GM18868 (cell line): ENCODE measurements around the gene TIMM29.

Experiments
- ATAC-seq: cut with Tn5 transposase; IDR thresholded peaks from one replicate; pipeline ENCODE4 v1.9.1; 2021; ENCODE audit warnings: mild to moderate bottlenecking, moderate library complexity; ENCODE audit not compliant: unreplicated experiment

TIMM29 gene

GRCh38 chr19:10928563-10929401 is at the start of gene TIMM29, which contains the start of gene YIPF2:
TSS of gene TIMM29 (plus strand) at chr19:10928811. CDS start at chr19:10928823, 12 bp downstream.
TSS of gene YIPF2 (minus strand) at chr19:10928639. CDS start at chr19:10928410, 229 bp downstream.
- peak; percentile 85 for ATAC-seq

- ATAC-seq = no peak
Measured at GRCh38 chr19:10881403-10882107, 47.1 kb upstream of the TIMM29 start.

DNA sequence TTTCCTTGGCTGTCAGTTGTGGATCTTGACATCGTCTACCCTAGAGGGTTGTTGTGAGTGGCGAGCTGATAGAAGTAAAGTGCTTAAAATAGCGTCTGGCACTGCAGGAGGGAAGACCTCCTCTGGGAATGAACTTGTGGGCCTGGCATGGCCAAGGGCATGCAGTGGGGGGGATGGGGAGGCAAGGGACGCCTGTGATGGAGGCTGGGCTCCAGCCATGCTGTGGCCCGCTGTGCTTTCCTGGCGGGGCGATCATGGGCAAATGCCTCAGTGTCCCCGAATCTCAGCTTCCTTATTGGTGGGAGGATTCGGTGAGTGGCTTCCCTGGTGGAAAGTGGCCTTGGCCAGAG is 46.5 kb upstream of the TIMM29 start:
- ATAC-seq = no peak

- ATAC-seq = no peak
Measured at GRCh38 chr19:10884274-10884673, 44.3 kb upstream of the TIMM29 start.

GRCh38 chr19:10885201-10886169 is 43.1 kb upstream of the TIMM29 start:
- ATAC-seq = no peak

- ATAC-seq = no peak
Measured at GRCh38 chr19:10887616-10888367, 40.8 kb upstream of the TIMM29 start.

DNA sequence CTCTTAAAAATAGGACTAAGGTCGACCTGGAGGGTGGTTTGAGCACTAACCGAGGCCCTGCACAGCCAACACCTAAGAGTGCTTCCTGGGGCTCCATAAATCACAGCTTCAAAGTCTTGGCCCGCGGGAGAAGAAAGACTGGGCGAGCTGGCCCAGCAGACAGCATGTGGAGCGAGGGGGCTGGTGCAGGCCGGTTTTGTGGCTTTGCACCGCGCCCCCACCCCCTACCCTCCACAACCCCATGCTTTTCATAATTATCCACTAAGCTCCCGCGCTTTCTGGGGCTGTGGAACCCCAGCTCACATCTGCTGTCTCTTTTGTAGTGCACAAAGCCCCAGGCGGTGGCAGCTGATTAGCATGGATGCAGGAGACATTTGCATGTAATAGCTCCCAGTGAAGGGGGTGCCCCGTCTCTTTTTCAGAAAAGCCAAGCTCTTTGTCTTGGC is 40.2 kb upstream of the TIMM29 start:
- no peak for ATAC-seq

DNA sequence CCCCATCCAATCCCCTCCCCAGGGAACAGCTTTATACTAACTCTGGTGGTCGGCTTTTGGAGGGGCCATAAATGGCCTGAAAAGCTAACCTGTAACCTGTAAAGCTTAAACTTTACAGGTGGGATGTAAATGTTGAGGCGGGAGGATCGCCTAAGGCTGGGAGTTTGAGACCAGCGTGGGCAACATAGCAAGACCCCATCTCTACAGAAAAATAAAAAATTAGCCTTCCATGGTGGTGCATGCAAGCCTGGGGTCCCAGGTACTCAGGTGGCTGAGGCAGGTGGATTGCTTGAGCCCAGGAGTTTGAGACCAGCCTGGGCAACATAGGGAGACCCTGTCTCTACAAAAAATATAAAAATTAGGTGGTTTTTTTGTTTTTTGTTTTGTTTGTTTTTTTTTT is 38.7 kb upstream of the TIMM29 start:
- ATAC-seq = no peak

DNA sequence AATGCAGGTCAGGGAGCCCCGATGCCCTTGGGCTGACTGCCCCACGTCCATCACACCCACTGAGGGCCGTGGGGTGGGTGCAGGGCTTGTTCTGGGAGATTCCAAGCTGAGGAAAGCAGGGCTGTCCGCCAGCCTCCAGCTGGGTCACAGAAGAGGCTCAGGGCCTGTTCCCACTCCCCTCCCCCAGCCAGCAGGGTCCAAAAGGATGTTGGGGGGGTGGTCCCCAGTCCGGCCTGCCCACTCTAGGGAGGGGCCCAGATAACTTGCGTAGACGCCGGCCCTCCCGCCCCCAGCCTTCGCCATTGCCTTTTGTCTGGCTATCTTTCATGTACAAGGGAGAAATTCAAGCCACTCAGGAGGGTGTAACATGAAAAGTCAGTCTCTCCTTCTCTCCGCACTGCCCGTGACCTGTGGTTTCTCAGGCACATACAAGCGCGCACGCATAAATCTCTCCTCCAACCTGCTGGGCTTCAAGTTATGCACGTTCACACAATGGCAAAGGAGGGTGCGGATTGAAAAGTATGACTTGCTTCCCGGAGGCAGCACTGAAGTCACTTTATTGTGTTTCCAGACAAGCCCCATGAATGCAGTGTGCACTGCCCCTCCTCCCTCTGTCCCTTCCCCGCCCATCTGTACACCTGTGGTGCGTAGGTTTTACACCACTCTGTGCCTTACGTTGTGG is 37.1 kb upstream of the TIMM29 start:
- ATAC-seq = no peak

DNA sequence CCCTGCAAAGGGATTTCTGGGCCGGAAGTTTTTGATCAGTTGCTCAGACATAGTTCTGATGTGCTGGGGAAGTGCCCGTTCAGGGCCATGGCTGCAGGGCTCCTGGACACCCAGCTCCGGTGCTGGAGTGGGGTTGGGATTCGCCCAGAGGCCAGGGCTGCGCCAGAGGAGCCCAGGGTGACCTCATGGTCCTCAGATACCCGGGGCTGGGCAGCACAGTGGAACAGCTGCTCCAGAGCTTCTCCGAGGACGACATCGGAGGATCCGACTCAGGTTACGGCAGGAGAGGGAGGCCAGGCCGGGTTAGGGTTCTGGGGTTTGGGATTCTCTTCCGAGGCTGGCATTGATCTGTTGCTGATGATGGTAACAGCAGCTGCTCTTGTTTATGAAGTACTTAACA is 36.4 kb upstream of the TIMM29 start:
- no peak for ATAC-seq

- no peak for ATAC-seq
Measured at GRCh38 chr19:10894911-10895213, 33.7 kb upstream of the TIMM29 start.

GRCh38 chr19:10895363-10895762 is 33.2 kb upstream of the TIMM29 start:
- ATAC-seq = no peak

DNA sequence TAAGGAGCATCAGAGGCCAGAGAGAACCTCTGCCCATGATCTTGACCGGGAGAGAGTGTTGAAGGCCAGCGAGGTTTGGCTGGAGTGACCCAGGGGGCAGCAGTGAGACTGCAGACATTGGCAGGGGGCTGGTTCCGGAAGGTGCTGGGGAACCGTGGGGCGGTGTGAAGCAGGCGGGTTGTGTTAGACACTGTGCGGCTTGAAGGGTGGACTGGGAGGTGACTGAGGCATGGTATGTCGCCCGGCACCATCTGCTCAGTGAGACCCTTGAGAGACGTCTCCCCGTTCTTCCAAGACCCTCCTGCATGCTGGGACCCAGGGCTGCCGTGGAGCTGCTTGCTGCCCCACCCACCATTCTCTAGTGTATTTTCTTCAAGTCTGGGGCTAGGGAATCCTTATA is 32.7 kb upstream of the TIMM29 start:
- ATAC-seq = no peak

GRCh38 chr19:10896851-10897526 is 31.6 kb upstream of the TIMM29 start:
- no peak for ATAC-seq

DNA sequence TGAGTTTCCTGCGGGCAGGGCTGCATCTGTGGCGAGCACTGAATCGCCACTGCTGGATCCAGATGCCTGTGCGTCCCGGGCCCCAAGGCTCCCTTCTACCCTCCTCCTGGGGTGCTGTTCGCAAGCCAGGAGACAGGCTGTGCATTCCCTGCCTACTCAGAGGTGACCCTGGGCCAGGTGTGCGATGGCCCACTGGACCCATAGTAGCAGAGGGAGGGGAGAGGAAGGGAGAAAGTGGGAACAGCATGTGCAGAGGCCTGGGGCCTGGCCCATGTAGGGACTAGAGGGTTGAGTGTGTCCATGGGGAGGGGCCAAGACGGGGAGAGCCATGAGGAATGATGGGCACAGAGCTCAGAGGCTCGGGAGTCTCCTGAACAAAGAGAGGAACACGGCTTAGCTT is 30.0 kb upstream of the TIMM29 start:
- ATAC-seq = no peak

- ATAC-seq = no peak
Measured at GRCh38 chr19:10899151-10899653, 29.4 kb upstream of the TIMM29 start.

DNA sequence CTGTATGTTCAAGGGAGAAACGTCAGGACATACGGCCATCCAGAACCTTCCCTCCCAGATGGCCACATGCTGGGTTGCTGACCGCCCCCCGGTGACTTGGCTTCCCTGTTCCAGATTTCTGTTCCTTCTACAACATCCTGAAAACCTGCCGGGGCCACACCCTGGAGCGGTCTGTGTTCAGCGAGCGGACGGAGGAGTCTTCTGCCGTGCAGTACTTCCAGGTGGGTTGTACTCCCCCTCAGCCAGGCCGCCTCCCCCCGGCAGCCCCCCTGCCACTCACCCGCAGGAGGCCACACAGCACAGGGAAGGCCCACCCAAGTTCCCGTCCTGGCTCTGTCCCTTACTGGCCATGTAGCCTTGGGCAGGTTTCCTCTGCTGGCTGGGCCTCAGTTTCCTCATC is 20.7 kb upstream of the TIMM29 start:
- no peak for ATAC-seq

DNA sequence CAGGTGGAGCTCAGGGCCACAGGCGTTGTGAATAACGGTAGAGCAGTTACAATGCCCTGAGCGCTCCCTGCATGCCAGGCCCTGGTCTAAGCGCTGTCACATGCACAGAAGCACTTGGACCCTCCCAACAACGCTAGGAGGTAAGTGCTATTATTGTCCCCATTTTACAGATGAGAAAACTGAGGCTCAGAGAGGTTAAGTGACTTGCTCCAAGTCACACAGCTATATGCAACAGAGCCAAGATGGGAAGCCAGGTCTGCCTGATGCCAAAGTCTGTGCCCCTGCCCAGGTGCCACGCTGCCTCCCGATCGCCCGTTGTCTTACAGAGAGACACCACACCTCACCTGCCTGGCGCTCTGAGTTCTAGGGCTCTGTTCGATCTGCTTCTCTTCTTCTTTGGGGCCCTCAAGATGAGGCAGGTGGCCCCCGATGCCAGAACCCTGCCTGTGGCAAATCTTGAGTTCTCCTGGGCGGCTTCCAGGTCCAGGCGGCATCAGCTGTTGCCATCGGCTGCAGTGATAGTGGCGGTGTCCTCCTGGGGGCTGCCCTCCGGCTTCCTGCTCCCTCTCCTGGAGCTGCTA is 20.1 kb upstream of the TIMM29 start:
- no peak for ATAC-seq
